Neutrophil (primary cell): ENCODE measurements around the gene GPR15.

Experiments used
- H3K27ac ChIP-seq: fragments of 200-600 bp; sonication (generic); 2 replicates; pipeline ENCODE4 v1.5.1; 2016; ENCODE audit warnings: mild to moderate bottlenecking, moderate library complexity
- H3K27me3 ChIP-seq: fragments of 200-600 bp; sonication (generic); 2 replicates; pipeline ENCODE4 v1.6.0; 2016; ENCODE audit warnings: mild to moderate bottlenecking
- H3K36me3 ChIP-seq: fragments of 200-600 bp; sonication (generic); 2 replicates; pipeline ENCODE4 v1.5.1; 2017
- H3K4me1 ChIP-seq, 2 experiments: fragments of 200-600 bp in 1 of 2; sonication (generic) in 1 of 2; 1 replicate in 1 of 2; 2 replicates in 1 of 2; pipeline versions ENCODE4 v1.5.1 to v1.6.1; 2013 to 2016; ENCODE audit warnings: low read depth in 1 of 2, low read length in 1 of 2, mild to moderate bottlenecking in 1 of 2, moderate library complexity in 1 of 2; ENCODE audit not compliant: control insufficient read depth in 1 of 2, insufficient read depth in 1 of 2
- H3K4me3 ChIP-seq, 2 experiments: fragments of 200-600 bp in 1 of 2; sonication (generic) in 1 of 2; 1 replicate in 1 of 2; 2 replicates in 1 of 2; pipeline ENCODE4 v1.5.1; 2013 to 2016; ENCODE audit warnings: low read depth in 1 of 2, low read length in 1 of 2, mild to moderate bottlenecking in 1 of 2, moderate library complexity in 1 of 2
- H3K9me3 ChIP-seq: fragments of 200-600 bp; sonication (generic); 2 replicates; pipeline ENCODE4 v1.5.1; 2016
- TF ChIP-seq, protein P1 (sequence below): fragments of 200-600 bp; sonication (generic); IDR thresholded peaks from 2 replicates; pipeline ENCODE4 v1.5.1; 2016; ENCODE audit warnings: antibody characterized with exemption

The GPR15 gene

DNA sequence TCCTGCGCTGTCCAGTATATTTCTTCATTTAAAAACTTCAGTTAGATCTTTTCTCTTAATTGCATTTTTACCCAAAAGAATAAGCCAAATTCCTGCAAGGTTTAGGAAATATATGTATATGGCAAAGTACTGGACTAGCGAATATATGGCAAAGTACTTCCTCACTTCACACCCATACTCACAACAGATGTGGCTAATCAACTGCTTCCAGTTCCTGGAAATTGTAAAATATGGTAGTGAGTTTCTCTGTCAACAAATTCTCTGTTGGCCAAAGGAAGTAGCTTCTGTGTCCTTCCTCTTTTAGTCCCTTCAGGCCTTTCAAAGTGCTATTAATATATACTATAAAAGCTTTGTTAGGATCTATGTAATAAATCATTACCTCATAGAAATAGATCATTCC lies 22.0 kb downstream of the GPR15 start:
- Histone ChIP-seq H3K4me3 (no peak overlapping the region), H3K9me3 (no peaks in the 10 kb centered on the region), H3K36me3 (no peaks in the 10 kb centered on the region), H3K27ac (no peak overlapping the region), H3K4me1 (no peaks in the 10 kb centered on the region), H3K27me3 (no peaks in the 10 kb centered on the region)
- TF ChIP-seq, protein P1, sequence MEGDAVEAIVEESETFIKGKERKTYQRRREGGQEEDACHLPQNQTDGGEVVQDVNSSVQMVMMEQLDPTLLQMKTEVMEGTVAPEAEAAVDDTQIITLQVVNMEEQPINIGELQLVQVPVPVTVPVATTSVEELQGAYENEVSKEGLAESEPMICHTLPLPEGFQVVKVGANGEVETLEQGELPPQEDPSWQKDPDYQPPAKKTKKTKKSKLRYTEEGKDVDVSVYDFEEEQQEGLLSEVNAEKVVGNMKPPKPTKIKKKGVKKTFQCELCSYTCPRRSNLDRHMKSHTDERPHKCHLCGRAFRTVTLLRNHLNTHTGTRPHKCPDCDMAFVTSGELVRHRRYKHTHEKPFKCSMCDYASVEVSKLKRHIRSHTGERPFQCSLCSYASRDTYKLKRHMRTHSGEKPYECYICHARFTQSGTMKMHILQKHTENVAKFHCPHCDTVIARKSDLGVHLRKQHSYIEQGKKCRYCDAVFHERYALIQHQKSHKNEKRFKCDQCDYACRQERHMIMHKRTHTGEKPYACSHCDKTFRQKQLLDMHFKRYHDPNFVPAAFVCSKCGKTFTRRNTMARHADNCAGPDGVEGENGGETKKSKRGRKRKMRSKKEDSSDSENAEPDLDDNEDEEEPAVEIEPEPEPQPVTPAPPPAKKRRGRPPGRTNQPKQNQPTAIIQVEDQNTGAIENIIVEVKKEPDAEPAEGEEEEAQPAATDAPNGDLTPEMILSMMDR: no peak

DNA sequence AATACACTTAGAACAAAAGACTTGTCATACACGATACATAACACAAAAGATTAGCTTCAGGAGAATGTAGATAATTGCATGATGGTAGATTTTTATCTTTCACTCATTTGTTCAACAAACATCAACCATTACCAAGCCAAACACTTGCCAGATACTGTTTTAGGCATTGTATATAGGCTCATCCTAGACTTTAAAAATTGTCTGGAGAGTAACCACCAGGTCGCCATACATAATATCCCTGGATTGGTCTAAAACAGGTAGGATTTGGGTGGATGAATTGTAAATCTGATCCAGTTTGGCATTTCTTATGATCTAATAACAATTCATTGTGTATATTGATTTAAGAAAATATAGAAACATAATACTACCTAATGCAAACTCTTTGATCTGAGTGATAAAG lies 22.8 kb downstream of the GPR15 start:
- H3K4me1 ChIP-seq: no peaks in the 10 kb centered on the region
- H3K27me3 ChIP-seq: no peaks in the 10 kb centered on the region
- TF ChIP-seq, protein P1: no peak
- H3K27ac ChIP-seq: no peak overlapping the region
- no peak overlapping the region for H3K4me3 ChIP-seq
- H3K9me3 ChIP-seq: no peaks in the 10 kb centered on the region
- no peaks in the 10 kb centered on the region for H3K36me3 ChIP-seq

- TF ChIP-seq, protein P1: no peak
- Histone ChIP-seq H3K4me3 (no peak overlapping the region), H3K27ac (no peak overlapping the region)
Observed at GRCh38 chr3:98555025-98555379, 23.2 kb downstream of the GPR15 start.

GRCh38 chr3:98556164-98557130 lies 24.7 kb downstream of the GPR15 start:
- TF ChIP-seq, protein P1: no peak
- Histone ChIP-seq H3K4me1 (no peaks in the 10 kb centered on the region), H3K27me3 (no peaks in the 10 kb centered on the region), H3K4me3 (no peak overlapping the region), H3K27ac (no peak overlapping the region), H3K9me3 (no peaks in the 10 kb centered on the region), H3K36me3 (no peaks in the 10 kb centered on the region)

More at GRCh38 chr3:98555025-98555379, 23.2 kb downstream of the GPR15 start:
- Histone ChIP-seq H3K36me3 (no peaks in the 10 kb centered on the region), H3K9me3 (no peaks in the 10 kb centered on the region), H3K4me1 (no peaks in the 10 kb centered on the region), H3K27me3 (no peaks in the 10 kb centered on the region)

DNA sequence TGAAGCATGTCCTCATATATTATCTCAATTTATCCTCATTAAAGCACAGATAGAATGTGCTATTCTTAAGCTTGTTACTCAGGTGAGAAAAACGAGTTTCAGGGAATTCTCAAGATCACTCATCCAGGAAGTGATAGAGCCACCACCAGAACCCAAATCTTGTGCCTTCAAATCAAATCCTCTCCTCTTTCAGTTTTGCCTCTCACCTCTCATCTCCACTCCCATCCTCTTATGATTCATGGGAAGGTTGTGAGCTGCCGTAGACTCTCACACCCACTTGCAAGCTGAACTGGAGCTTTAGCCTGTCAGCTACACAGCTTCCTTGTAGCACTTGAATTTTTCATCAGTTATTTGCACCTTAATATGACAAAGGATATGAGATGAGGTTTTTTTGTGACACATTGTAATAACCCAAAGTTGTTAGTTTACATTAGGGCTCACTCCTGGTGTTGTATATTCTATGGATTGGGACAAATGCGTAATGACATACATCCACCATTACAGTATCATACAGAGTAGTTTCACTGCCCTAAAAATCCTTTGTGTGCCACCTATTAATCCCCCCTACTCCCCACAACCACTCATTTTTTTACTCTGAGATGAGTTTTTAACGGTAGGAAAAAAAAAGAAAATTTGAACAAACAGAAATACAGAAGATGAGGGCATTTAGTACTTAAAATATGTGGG lies 25.7 kb downstream of the GPR15 start:
- TF ChIP-seq, protein P1: no peak
- Histone ChIP-seq H3K4me3 (no peak overlapping the region), H3K27ac (no peak overlapping the region), H3K36me3 (no peaks in the 10 kb centered on the region), H3K27me3 (no peaks in the 10 kb centered on the region), H3K9me3 (no peaks in the 10 kb centered on the region), H3K4me1 (no peaks in the 10 kb centered on the region)
